GM12801 (cell line): Measurements from ENCODE around the gene IL23R.

Experiments
- CTCF ChIP-seq: IDR thresholded peaks from one replicate; pipeline ENCODE4 v1.5.1; 2011; ENCODE audit warnings: control low read depth; ENCODE audit not compliant: insufficient read length; ENCODE audit errors: extremely low read depth

IL23R gene

GRCh38 chr1:67269061-67269460 is 102.8 kb downstream of the IL23R start:
- TF ChIP-seq CTCF: no peak

GRCh38 chr1:67270541-67270940 is 104.3 kb downstream of the IL23R start:
- TF ChIP-seq CTCF: no peak

- no peak for TF ChIP-seq CTCF
Observed at GRCh38 chr1:67273591-67273990, 107.3 kb downstream of the IL23R start.

- TF ChIP-seq CTCF: no peak
Observed at GRCh38 chr1:67274623-67275325, 108.5 kb downstream of the IL23R start.

- TF ChIP-seq CTCF: no peak
Observed at GRCh38 chr1:67280696-67281095, 114.4 kb downstream of the IL23R start.

GRCh38 chr1:67281244-67281643 is 115.0 kb downstream of the IL23R start:
- no peak for TF ChIP-seq CTCF

- no peak for TF ChIP-seq CTCF
Observed at GRCh38 chr1:67285780-67286488, 119.7 kb downstream of the IL23R start.
